ENCODE data around the gene EFCAB11. TPM values are rescaled to one million over a fixed set of nuclear protein-coding genes. Genes with fewer than 3 reads are reported as not detected.

Gene EFCAB11
- total and polyA plus RNA-seq, 2 of the 8 experiments (the other 6 are each of a cell fraction or from before 2014, with no cell fraction given) = 6.8 to 12.8 TPM

DNA sequence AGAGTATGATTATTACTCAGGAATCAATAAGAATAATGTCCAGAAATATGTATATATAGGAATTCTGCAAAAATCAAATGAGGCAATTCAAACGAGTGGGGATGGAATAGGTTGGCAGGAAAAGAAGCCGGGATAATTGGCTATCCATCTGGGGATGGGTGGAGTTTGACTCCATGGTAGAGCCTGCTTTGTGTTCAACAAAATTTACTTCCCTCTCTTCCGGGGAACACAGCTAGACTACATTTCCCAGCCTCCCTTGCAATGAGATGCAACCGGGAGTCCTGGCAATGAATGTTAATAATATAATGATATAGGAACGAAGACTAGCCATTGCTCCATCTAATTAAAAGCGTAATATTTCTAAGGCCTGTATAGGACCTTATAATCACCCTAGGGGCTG, 146.6 kb downstream of the EFCAB11 start:
- Histone ChIP-seq H4K20me1 (replicated peaks in 1 of 2; ENCODE audit: control insufficient read depth in 1 of 2, insufficient read depth in 2 of 2, low read length in 2 of 2) (no peaks in the 10 kb centered on the region), H3K14ac (ENCODE audit: insufficient read length) (no peak overlapping the region), H3K18ac (ENCODE audit: extremely low read depth, low read length) (no peak overlapping the region), H2AK5ac (ENCODE audit: low read depth, low read length) (no peak overlapping the region), H2BK120ac (replicated peaks; ENCODE audit: low read depth, low read length) (no peak overlapping the region), H3K4me2 (ENCODE audit: insufficient read depth in 1 of 2, low read depth in 2 of 2, low read length in 2 of 2) (peak overlapping the region in 1 of 2 experiments; percentile 48; a peak in 2 of 4 replicates), H4K91ac (replicated peaks; ENCODE audit: insufficient read length, low read length) (no peak overlapping the region), H4K5ac (ENCODE audit: insufficient read length, low read depth, low read length) (no peak overlapping the region), H3K27ac (ENCODE audit: low read depth, low read length) (no peak overlapping the region), H2AFZ (ENCODE audit: low read length) (no peak overlapping the region), H3K4me3 (ENCODE audit: extremely low read depth in 1 of 4, insufficient read depth in 2 of 4, low read depth in 3 of 4, low read length in 4 of 4) (peak overlapping the region in 2 of 4 experiments; percentile 15 to 35; a peak in 1 of 8 replicates), H3K9me3 (ENCODE audit: insufficient read depth in 2 of 2, low read depth in 1 of 2, low read length in 1 of 2) (no peaks in the 10 kb centered on the region), H4K8ac (ENCODE audit: extremely low read depth, insufficient read depth, low read length) (no peak overlapping the region), H3K4ac (replicated peaks; ENCODE audit: insufficient read length, low read depth, low read length) (no peak overlapping the region), H3K23me2 (ENCODE audit: low read depth, low read length) (no peaks in the 10 kb centered on the region), H2BK5ac (ENCODE audit: low read depth, low read length) (no peak overlapping the region), H3K56ac (replicated peaks; ENCODE audit: insufficient read length, low read depth, low read length) (no peak overlapping the region), H3K36me3 (ENCODE audit: control insufficient read depth in 2 of 4, insufficient read depth in 4 of 4, low read length in 3 of 4) (no peaks in the 10 kb centered on the region), H3K23ac (ENCODE audit: insufficient read length) (no peak overlapping the region), H2BK15ac (ENCODE audit: low read length) (no peak overlapping the region), H3K4me1 (replicated peaks in 1 of 4; ENCODE audit: control insufficient read depth in 3 of 4, insufficient read depth in 4 of 4, low read length in 3 of 4) (no peaks in the 10 kb centered on the region), H3K79me1 (ENCODE audit: low read depth, low read length) (no peaks in the 10 kb centered on the region), H3K27me3 (replicated peaks in 1 of 4; ENCODE audit: control insufficient read depth in 3 of 4, extremely low read depth in 1 of 4, insufficient read depth in 3 of 4, low read length in 3 of 4) (no peaks in the 10 kb centered on the region), H3K9ac (replicated peaks in 1 of 4; ENCODE audit: extremely low read depth in 1 of 4, low read depth in 3 of 4, low read length in 3 of 4) (no peak overlapping the region), H2BK12ac (ENCODE audit: low read depth, low read length) (no peak overlapping the region), H3K79me2 (ENCODE audit: control insufficient read depth in 1 of 2, insufficient read depth in 2 of 2, low read length in 2 of 2) (no peaks in the 10 kb centered on the region), H2BK20ac (ENCODE audit: low read length) (no peak overlapping the region)
- no peak for DNase-seq (ENCODE audit: low read depth in 1 of 2, low spot score in 2 of 2)
- peak; percentile 36 for FAIRE-seq
- peak; percentile 58 for TF ChIP-seq SIX5 (IDR thresholded peaks at IDR 0.05; ENCODE audit: low read depth, low read length)
- TF ChIP-seq SAP30 (IDR thresholded peaks at IDR 0.05; ENCODE audit: insufficient read depth, insufficient replicate concordance, low read length) = no peak
- TF ChIP-seq ATF3 (IDR thresholded peaks at IDR 0.05; ENCODE audit: insufficient read depth, low read depth, low read length) = no peak
- no peak for TF ChIP-seq RXRA (IDR thresholded peaks at IDR 0.05; ENCODE audit: insufficient read depth, low read depth, low read length)
- 47% methylated on average over 6 of the region's 6 CpGs; no CpG with 5 or more reads in 1 of the 2 experiments for WGBS, 2 experiments (ENCODE audit: extremely low coverage in 1 of 2, insufficient coverage in 1 of 2, insufficient read length in 1 of 2, insufficient replicate concordance in 2 of 2, low coverage in 1 of 2, low lambda C conversion rate in 2 of 2, missing lambda C conversion rate in 1 of 2)
- ChIA-PET POLR2A (ENCODE audit: partially characterized antibody) (no interaction called here), CTCF (ENCODE audit: partially characterized antibody) (interaction anchor here (0.6 to 1.8 kb wide), 4 partner anchors 14 to 796 kb away, joined by 3 to 4 read pairs (median 3); no protein-coding TSS in a partner anchor)
